ENCODE data around the gene CSNK2A1. TPM values are rescaled to one million over a fixed set of nuclear protein-coding genes. Genes with fewer than 3 reads are reported as not detected.

CSNK2A1 gene
- total RNA-seq, 1 experiment from 2014 or later: 205 TPM

GRCh38 chr20:521860-522259 is 21.7 kb downstream of the CSNK2A1 start:
- peaks cover 2% of the 10 kb centered on the region for H3K4me1 Mint-ChIP-seq (ENCODE audit: low read depth, unreplicated experiment)
- ChIA-PET POLR2A (no interaction called here), CTCF (no interaction called here)
- peaks cover 12% of the 10 kb centered on the region for H3K9me3 Mint-ChIP-seq (ENCODE audit: unreplicated experiment)
- H3K4me1 ChIP-seq: no peaks in the 10 kb centered on the region; the same call in 1 of the 2 replicates
- no peak for TF ChIP-seq CTCF (IDR thresholded peaks at IDR 0.05; ENCODE audit: insufficient read depth in 1 of 2, low read depth in 1 of 2, low read length in 1 of 2, severe bottlenecking in 1 of 2, unreplicated experiment in 1 of 2)
- no peak for DNase-seq
- H3K36me3 ChIP-seq (ENCODE audit: control insufficient read depth, insufficient read depth, low read length): no peaks in the 10 kb centered on the region; the same call in 1 of the 2 replicates
- H3K27ac Mint-ChIP-seq (ENCODE audit: unreplicated experiment): no peak overlapping the region
- H3K4me3 ChIP-seq (ENCODE audit: low read depth, low read length): no peak overlapping the region
- H3K4me3 Mint-ChIP-seq (ENCODE audit: unreplicated experiment): no peak overlapping the region
- intact Hi-C loops (cut with micrococcal nuclease; ENCODE audit: unreplicated experiment): no loop called here
- H3K27me3 Mint-ChIP-seq (ENCODE audit: insufficient read depth, unreplicated experiment): no peaks in the 10 kb centered on the region
- H3K36me3 Mint-ChIP-seq (ENCODE audit: insufficient read depth, unreplicated experiment): peaks cover 55% of the 10 kb centered on the region
- peaks cover 18% of the 10 kb centered on the region for H3K9me3 ChIP-seq
- no peaks in the 10 kb centered on the region for H3K27me3 ChIP-seq (replicated peaks; ENCODE audit: control insufficient read depth, insufficient read depth, low read length)
- BruUV-seq (replicated peaks): no TSS peak

GRCh38 chr20:519999-520398 is 23.6 kb downstream of the CSNK2A1 start:
- peaks cover 5% of the 10 kb centered on the region for H3K4me1 Mint-ChIP-seq (ENCODE audit: low read depth, unreplicated experiment)
- intact Hi-C loops (cut with micrococcal nuclease; ENCODE audit: unreplicated experiment): no loop called here
- H3K4me3 Mint-ChIP-seq (ENCODE audit: unreplicated experiment): no peak overlapping the region
- no peak overlapping the region for H3K27ac Mint-ChIP-seq (ENCODE audit: unreplicated experiment)
- H3K4me1 ChIP-seq: no peaks in the 10 kb centered on the region; the same call in 1 of the 2 replicates
- BruUV-seq (replicated peaks): no TSS peak
- ChIA-PET CTCF (no interaction called here), POLR2A (no interaction called here)
- no peak for DNase-seq
- H3K9me3 Mint-ChIP-seq (ENCODE audit: unreplicated experiment): peaks cover 12% of the 10 kb centered on the region
- H3K27me3 ChIP-seq (replicated peaks; ENCODE audit: control insufficient read depth, insufficient read depth, low read length): no peaks in the 10 kb centered on the region
- H3K4me3 ChIP-seq (ENCODE audit: low read depth, low read length): no peak overlapping the region
- peaks cover 18% of the 10 kb centered on the region for H3K9me3 ChIP-seq
- no peak for TF ChIP-seq CTCF (IDR thresholded peaks at IDR 0.05; ENCODE audit: insufficient read depth in 1 of 2, low read depth in 1 of 2, low read length in 1 of 2, severe bottlenecking in 1 of 2, unreplicated experiment in 1 of 2)
- H3K36me3 Mint-ChIP-seq (ENCODE audit: insufficient read depth, unreplicated experiment): peaks cover 59% of the 10 kb centered on the region
- no peaks in the 10 kb centered on the region for H3K27me3 Mint-ChIP-seq (ENCODE audit: insufficient read depth, unreplicated experiment)
- H3K36me3 ChIP-seq (ENCODE audit: control insufficient read depth, insufficient read depth, low read length): no peaks in the 10 kb centered on the region; the same call in 1 of the 2 replicates

- DNase-seq: no peak
- no peaks in the 10 kb centered on the region for H3K27me3 ChIP-seq (replicated peaks; ENCODE audit: control insufficient read depth, insufficient read depth, low read length)
- Mint-ChIP-seq H3K9me3 (ENCODE audit: unreplicated experiment) (peaks cover 12% of the 10 kb centered on the region), H3K36me3 (ENCODE audit: insufficient read depth, unreplicated experiment) (peaks cover 46% of the 10 kb centered on the region), H3K27ac (ENCODE audit: unreplicated experiment) (no peak overlapping the region), H3K4me3 (ENCODE audit: unreplicated experiment) (no peak overlapping the region), H3K4me1 (ENCODE audit: low read depth, unreplicated experiment) (peaks cover 6% of the 10 kb centered on the region), H3K27me3 (ENCODE audit: insufficient read depth, unreplicated experiment) (no peaks in the 10 kb centered on the region)
- no peaks in the 10 kb centered on the region; the same call in 1 of the 2 replicates for H3K36me3 ChIP-seq (ENCODE audit: control insufficient read depth, insufficient read depth, low read length)
- POLR2A ChIA-PET: no interaction called here
- CTCF ChIA-PET: no interaction called here
- intact Hi-C loops (cut with micrococcal nuclease; ENCODE audit: unreplicated experiment): no loop called here
- no peak overlapping the region for H3K4me3 ChIP-seq (ENCODE audit: low read depth, low read length)
- peaks cover 16% of the 10 kb centered on the region for H3K9me3 ChIP-seq
- no peak for TF ChIP-seq CTCF (IDR thresholded peaks at IDR 0.05; ENCODE audit: insufficient read depth in 1 of 2, low read depth in 1 of 2, low read length in 1 of 2, severe bottlenecking in 1 of 2, unreplicated experiment in 1 of 2)
- BruUV-seq (replicated peaks): no TSS peak
- H3K4me1 ChIP-seq: no peaks in the 10 kb centered on the region; the same call in 1 of the 2 replicates
These were observed 26.4 kb downstream of the CSNK2A1 start for GRCh38 chr20:517221-517620.
